ENCODE results near the gene ASB6.
"Not testable (repeated sequence)": the region's sequence is repeated elsewhere in the genome, so short reads cannot be mapped to it uniquely, and the experiment has no call there.

Gene ASB6

GRCh38 chr9:129666575-129666974, 24.6 kb upstream of the ASB6 start:
- DNase-seq: no peak

- no peak for DNase-seq
Measured at GRCh38 chr9:129665814-129666520, 24.0 kb upstream of the ASB6 start.

DNA sequence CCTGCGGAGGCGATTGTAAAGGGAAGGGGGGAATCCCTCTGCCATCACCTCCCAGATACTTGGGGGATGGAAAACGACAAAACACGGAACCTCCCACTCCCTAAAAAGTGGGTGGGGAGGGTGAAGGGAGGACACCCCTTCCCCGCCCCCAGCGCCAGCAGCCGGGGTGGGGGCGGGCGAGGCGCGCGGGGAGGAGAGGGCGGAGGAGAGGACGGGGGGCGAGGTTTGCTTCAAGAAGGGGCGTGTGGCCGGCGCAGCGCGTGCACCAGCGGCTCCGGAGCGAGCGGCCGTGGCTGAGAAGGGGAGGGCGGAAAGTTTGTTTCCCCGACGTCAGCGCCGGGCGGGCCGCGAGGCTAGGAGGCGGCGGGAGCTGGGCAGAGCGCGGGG, 23.4 kb upstream of the ASB6 start, which contains the start of gene PRRX2:
Gene PRRX2, plus strand, starts transcription at position 259 of the 387 bp plus-strand sequence. CDS start 221 bp downstream, outside the sequence.
- peak in 1 of 2 donors; percentile 25 for DNase-seq

DNA sequence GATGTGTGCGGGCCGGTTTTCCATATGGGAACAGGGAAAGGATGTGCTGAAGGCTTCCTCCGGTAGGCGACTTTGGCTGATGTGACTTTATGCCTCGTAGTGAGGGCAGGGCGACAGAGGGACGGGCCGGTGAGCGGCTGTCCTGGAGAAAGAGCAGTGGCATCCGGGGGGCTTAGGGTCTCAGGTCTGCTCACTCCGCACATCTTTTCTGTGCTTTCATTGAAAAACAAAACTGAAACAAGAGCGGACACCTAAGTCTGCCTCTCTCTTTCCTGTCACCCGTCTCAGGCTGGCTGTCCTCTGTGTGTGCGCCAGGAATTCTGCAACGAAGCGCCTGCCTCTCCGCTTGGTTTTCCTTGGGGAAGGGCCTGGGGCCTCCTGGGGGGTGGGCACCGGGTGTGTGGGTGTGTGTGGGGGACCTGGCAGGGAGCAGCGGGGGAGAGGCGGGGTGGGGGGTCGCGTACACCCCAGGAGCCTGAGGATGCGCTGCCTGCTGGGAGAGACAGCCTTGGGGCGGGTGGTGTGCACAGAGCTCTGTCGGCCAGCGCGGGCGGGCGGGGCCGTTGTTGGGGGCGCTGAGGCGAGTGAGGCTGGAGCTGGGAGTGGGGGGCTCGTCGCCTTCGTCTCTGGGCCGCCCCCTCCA, 22.9 kb upstream of the ASB6 start:
- peak in 1 of 2 donors; percentile 2 for DNase-seq

- DNase-seq: not testable (repeated sequence)
Measured at GRCh38 chr9:129662239-129662638, 20.3 kb upstream of the ASB6 start.

DNA sequence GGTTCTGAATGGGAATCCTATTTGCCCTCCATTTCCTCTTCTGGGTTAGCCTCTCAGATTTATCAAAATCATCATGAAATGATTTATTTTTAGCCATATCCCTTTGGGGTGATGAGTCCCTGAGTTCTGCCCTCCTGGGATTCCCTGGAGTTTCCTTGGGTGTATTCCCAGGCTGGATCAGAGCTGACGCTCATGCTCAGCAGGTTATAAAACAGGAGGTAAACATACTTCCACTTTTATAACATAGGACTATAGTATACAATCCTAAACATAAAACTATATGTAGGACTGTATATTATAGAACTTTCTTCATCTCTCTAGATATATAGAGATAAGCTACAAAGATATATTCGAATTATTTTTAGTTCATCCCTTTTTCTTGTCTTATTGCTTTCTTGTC, 19.1 kb upstream of the ASB6 start:
- DNase-seq: no peak

GRCh38 chr9:129656795-129657390, 14.9 kb upstream of the ASB6 start:
- no peak for DNase-seq

- DNase-seq: no peak
Measured at GRCh38 chr9:129655696-129656095, 13.7 kb upstream of the ASB6 start.

GRCh38 chr9:129655154-129655553, 13.2 kb upstream of the ASB6 start:
- DNase-seq: no peak

DNA sequence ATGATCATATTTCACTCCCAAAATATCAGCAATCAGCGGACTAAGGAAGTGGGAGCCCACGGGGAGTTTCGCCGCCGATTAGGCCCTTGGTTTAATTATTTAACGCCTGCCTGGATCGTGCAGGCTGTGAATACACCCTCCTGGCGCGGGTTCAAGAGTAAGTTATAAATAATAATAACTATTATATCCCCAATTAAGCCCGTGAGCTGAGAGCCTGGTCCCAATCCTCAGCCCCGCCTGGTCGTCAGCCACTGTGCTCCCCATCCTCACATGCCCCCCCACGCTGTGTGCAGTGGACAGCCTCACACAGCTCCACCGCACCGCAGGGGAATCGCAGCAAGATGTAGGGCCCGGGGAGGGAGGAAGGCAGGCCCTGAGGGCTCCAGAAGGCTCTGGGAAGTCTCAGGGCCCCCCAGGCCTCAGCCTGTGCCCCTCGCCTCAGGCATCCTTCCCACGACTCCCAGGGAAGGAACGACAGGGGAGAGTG, 12.6 kb upstream of the ASB6 start:
- no peak for DNase-seq

DNA sequence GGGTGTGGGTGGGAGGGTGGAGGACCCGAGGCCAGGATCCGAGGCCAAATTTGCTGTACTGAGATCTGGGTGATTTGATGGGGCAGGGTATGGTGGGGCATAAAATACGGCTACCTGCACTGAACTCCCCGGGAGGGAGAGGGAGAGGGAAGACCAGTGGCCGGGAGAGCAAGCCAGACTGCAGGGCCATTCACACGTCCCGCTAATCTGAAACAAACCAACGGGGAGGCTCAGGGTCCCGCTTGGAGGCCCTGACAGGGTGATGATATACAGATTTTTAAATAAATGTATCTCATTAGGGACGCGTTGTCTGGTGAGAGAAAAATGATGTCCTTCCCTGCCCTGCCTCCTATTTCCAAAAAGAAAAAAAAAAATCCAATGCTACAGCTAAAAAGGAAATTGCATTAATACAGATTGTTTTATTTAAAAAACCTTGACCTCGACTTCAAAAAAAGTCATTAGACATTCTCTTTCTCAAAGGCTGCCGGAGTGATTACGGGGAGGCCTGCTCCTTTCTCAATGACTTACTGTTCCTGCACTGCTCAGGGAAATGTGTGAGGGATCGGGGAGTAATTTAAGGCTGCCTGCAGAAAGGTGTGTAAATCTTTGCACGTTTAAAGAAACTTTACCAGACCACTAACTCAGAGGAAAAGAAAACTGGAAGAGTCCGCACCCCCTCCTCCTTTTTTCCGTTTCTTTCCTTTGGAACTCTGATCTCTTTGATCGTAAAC, 12.0 kb upstream of the ASB6 start:
- no peak for DNase-seq

DNA sequence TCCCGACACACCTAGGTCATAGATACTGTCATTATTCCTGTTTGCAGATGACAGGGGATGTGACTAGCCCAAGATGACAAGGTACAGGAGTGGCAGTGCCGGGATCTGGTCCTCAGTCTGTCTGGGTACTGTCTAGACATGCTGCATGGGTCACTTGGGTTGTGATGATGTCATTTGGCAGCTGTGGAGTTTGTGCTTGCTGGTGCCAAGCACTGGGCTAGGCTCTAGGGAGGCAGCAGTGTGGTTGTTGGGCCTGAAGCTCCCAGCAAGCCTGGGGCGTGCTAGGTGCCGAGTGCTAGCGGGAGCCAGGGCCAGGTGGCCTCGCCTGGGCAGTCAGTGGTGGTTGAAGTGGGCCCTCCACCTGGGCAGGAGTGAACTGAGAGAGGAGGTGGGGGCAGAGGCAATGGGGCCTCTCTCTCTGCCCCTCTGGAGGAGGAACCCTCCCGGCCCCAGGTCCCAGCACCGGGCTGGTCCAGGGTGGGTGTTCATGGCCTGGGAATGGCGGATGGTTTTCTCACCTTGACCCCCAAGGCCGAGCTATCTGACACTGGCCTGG, 8.8 kb upstream of the ASB6 start:
- no peak for DNase-seq

DNA sequence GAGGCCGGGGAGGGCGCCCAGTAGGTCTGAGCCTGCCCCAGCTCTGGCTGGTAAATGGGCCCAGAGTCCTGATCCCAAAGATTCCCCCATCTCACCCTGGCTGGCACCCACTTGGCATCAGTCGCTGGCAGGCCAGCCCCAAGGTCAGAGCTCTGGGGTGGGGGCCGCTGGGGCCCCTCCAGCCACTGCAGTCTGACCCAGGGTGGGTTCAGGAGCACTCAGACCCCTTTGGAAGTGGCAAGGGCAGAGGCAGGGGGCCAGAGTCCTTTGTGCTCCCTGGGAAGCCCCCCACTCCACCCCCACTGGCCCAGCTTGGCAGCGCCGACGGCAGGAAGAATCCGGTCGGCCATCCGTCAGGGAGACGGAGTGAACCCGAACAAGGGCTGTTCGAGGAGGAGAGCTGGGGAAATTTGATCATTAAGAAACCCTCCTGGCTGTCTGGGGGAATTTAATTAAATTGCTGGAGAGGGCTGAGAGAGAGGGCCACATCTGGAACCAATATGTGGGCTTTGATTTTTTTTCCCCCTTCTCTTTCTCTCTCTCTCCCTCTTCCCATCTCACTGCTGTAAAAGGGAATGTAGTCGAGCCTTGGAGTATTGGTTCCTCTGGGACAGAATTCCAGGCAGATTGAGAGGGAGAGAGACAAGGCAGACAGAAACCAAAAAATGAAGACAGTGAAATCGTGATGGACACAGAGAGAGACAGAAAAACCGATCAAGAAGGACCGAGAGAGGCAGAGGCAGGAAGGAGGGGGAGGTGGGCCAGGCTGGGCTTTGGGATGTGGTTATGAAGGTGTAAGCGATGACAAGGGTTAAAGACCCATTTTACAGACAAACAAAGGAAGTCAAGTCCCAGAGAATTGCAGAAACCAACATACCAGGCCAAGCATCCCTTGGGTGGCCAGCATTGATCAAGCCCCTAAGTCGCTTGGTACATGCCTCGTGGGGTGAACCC, 8.1 kb upstream of the ASB6 start:
- DNase-seq: no peak

- DNase-seq: no peak
Measured at GRCh38 chr9:129648764-129649115, 6.8 kb upstream of the ASB6 start.

GRCh38 chr9:129648092-129648763, 6.3 kb upstream of the ASB6 start:
- no peak for DNase-seq

- DNase-seq: no peak
Measured at GRCh38 chr9:129647635-129648034, 5.7 kb upstream of the ASB6 start.

DNA sequence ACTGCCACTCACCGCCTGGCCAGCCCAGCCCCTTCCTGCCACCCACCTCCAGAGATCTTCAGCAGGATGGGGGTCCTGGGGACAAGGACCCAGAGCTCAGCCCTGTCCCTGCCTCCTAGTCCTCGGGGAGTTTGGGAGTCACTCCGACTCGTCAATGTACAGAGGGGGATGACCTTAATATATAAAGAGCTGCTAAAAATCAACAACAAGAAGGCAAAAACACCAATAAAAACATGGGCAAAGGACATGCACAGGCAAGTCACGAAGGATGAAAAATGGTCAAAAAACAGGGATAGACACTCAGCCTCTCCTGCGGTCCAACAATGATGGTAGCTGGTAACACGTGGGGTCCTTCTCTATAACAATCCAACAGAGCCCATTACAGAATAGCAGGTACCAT, 4.7 kb upstream of the ASB6 start:
- no peak for DNase-seq

- no peak for DNase-seq
Measured at GRCh38 chr9:129646252-129646651, 4.3 kb upstream of the ASB6 start.

- DNase-seq: no peak
Measured at GRCh38 chr9:129644902-129645301, 3.0 kb upstream of the ASB6 start.

GRCh38 chr9:129644365-129644764, 2.4 kb upstream of the ASB6 start:
- DNase-seq: no peak

GRCh38 chr9:129643706-129644105, 1.8 kb upstream of the ASB6 start:
- DNase-seq: no peak

Measured in CD4-positive, alpha-beta T cell treated with Interferon alpha-2 for 1 hour (primary cell).